ENCODE results near the gene PRKCA.

The PRKCA gene

GRCh38 chr17:66803474-66803951 lies 501.1 kb downstream of the PRKCA start:
- no peak overlapping the region for H3K4me3 ChIP-seq (ENCODE audit: low read depth, low read length)
- no peak for DNase-seq (ENCODE audit: low read depth)
- TF ChIP-seq CTCF (IDR thresholded peaks at IDR 0.05; ENCODE audit: control insufficient read depth, extremely low read depth, insufficient read depth): no peak

GRCh38 chr17:66805567-66805966 lies 503.2 kb downstream of the PRKCA start:
- no peak for TF ChIP-seq CTCF (IDR thresholded peaks at IDR 0.05; ENCODE audit: control insufficient read depth, extremely low read depth, insufficient read depth)
- DNase-seq (ENCODE audit: low read depth): no peak
- no peak overlapping the region for H3K4me3 ChIP-seq (ENCODE audit: low read depth, low read length)

- no peak for DNase-seq (ENCODE audit: low read depth)
- no peak for TF ChIP-seq CTCF (IDR thresholded peaks at IDR 0.05; ENCODE audit: control insufficient read depth, extremely low read depth, insufficient read depth)
- no peak overlapping the region for H3K4me3 ChIP-seq (ENCODE audit: low read depth, low read length)
Observed at GRCh38 chr17:66807182-66807581, 504.8 kb downstream of the PRKCA start.

- no peak for TF ChIP-seq CTCF (IDR thresholded peaks at IDR 0.05; ENCODE audit: control insufficient read depth, extremely low read depth, insufficient read depth)
- DNase-seq (ENCODE audit: low read depth): no peak
- no peak overlapping the region for H3K4me3 ChIP-seq (ENCODE audit: low read depth, low read length)
Observed at GRCh38 chr17:66809408-66809807, 507.0 kb downstream of the PRKCA start.

- H3K4me3 ChIP-seq (ENCODE audit: low read depth, low read length): no peak overlapping the region
- no peak for DNase-seq (ENCODE audit: low read depth)
- TF ChIP-seq CTCF (IDR thresholded peaks at IDR 0.05; ENCODE audit: control insufficient read depth, extremely low read depth, insufficient read depth): no peak
Observed at GRCh38 chr17:66810951-66811682, 508.7 kb downstream of the PRKCA start.

GRCh38 chr17:66811683-66812054 lies 509.3 kb downstream of the PRKCA start:
- DNase-seq (ENCODE audit: low read depth): no peak
- TF ChIP-seq CTCF (IDR thresholded peaks at IDR 0.05; ENCODE audit: control insufficient read depth, extremely low read depth, insufficient read depth): no peak
- no peak overlapping the region for H3K4me3 ChIP-seq (ENCODE audit: low read depth, low read length)

GRCh38 chr17:66812571-66812970 lies 510.2 kb downstream of the PRKCA start:
- no peak overlapping the region for H3K4me3 ChIP-seq (ENCODE audit: low read depth, low read length)
- no peak for DNase-seq (ENCODE audit: low read depth)
- TF ChIP-seq CTCF (IDR thresholded peaks at IDR 0.05; ENCODE audit: control insufficient read depth, extremely low read depth, insufficient read depth): no peak
